Measurements from ENCODE around the gene NINJ1.

- TF ChIP-seq, protein P1, sequence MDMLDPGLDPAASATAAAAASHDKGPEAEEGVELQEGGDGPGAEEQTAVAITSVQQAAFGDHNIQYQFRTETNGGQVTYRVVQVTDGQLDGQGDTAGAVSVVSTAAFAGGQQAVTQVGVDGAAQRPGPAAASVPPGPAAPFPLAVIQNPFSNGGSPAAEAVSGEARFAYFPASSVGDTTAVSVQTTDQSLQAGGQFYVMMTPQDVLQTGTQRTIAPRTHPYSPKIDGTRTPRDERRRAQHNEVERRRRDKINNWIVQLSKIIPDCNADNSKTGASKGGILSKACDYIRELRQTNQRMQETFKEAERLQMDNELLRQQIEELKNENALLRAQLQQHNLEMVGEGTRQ (IDR thresholded peaks at IDR 0.05; ENCODE audit: low read length), result no peak
- no peak for TF ChIP-seq CTCF (IDR thresholded peaks at IDR 0.05; ENCODE audit: control extremely low read depth in 1 of 3, insufficient read depth in 1 of 3, low read depth in 1 of 3, low read length in 3 of 3)
- no peak for TF ChIP-seq BCL11A (IDR thresholded peaks at IDR 0.05; ENCODE audit: low read depth in 2 of 2, low read length in 2 of 2)
These were observed 18.5 kb downstream of the NINJ1 start for GRCh38 chr9:93115486-93116071.

Data from H1 (cell line).